DLD1 (cell line): ENCODE measurements around the gene YPEL3.

Source experiments
- in situ Hi-C: cut with HindIII; loops from 2 replicates; pipeline ENCODE4 v1.10.0; 2017; ENCODE audit warnings: low sequenced_read_pairs

The YPEL3 gene

DNA sequence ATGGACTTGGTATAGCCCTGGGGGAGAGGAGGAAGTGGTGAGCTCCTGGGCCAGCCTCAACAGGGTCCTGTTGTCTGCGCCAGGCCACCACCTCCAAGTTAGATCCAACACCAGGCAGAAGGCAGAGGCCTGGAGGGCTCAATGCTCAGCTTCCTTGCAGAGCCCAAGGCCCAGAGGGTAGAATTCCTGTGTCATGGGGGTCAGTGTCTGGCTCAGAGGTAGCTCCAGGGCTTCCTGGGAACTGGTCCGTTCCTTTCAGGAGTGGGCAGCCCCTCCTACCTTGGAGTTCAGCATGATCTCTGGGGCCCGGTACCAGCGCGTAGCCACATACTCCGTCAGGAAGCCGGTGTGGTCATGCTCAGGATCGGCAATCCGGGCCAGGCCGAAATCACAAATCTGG lies 21.8 kb upstream of the YPEL3 start:
- in situ Hi-C loops: loop anchor here (5.0 kb wide), 1 partner anchor 40 kb away; the partner anchor contains the start of gene PPP4C

DNA sequence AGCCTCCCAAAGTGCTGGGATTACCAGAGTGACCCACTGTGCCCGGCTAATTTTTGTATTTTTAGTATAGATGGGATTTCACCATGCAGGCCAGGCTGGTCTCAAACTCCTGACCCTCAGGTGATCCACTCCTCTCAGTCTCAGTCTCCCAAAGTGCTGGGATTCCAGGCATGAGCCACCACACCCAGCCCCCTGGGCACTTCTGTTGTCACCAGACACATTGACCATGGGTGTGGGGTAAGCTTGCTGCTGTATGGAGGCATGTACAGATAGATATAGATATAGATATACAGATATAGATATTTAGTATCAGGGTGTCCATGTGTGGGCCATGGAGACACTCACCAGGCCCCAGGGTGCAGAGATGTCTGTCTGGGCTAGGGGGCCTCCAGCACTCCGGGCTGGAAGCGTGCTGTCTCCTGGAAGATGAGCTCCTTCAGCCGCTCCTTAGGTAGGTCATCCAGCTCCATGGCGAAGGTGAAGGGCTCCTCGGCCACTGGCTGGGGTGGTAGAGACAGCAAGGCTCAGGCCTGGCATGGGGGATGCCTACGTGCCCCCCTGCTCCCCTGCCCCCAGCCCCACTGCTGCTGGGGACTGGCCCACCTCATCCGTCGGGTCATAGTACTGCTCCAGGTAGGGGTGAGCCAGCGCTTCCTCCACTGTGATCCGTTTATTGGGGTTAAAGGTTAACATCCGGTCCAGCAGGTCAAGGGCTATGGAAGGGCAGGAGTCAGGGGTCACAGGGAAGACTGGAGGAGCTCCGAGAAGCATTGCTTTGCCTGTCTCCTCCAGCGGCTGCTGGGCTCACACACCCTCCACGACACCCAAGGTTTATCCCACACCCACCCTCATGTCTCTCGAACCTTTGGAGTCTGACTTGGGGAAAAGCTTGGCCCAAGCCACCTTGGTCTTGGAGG lies 20.5 kb upstream of the YPEL3 start:
- in situ Hi-C loops: loop anchor here (5.0 kb wide), 1 partner anchor 39 kb away; the partner anchor contains the start of gene PPP4C

DNA sequence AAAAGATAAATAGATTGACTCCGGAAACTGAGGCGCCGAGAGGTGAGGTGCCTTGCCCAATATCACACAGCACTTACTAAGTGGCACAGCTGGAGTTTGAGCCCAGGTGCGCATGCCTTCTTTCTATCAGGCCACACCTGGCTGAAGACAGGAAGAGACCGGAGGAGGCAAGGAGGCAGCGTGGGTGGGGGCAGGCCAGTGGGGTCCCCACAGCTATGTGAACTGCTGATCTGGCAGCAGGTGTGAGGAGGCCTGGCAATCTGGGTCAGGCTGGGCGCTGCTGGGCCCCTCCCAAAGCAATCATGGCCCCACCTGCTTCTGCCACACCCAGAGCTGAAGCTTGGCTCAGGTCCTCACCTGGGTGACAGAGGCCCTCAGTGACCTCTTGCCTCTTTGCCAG lies 19.2 kb upstream of the YPEL3 start:
- in situ Hi-C loops: loop anchor here (5.0 kb wide), 1 partner anchor 38 kb away; the partner anchor contains the start of gene PPP4C

DNA sequence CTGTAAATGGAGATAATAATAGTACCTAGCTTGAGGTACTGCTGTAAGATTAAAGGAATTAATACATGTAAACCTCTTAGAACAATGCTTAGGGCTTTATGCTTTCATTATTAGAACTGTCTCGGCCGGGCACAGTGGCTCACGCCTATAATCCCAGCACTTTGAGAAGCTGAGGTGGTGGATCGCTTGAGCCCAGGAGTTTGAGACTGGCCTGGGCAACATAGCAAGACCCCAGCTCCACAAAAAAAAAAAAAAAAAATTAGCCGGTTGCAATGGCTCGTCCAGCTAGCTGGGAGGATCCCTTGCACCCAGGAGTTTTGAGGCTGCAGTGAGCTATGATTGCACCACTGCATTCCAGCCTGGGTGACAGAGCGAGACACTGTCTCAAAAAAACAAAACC lies 18.8 kb upstream of the YPEL3 start:
- in situ Hi-C loops: loop anchor here (5.0 kb wide), 1 partner anchor 38 kb away; the partner anchor contains the start of gene PPP4C

DNA sequence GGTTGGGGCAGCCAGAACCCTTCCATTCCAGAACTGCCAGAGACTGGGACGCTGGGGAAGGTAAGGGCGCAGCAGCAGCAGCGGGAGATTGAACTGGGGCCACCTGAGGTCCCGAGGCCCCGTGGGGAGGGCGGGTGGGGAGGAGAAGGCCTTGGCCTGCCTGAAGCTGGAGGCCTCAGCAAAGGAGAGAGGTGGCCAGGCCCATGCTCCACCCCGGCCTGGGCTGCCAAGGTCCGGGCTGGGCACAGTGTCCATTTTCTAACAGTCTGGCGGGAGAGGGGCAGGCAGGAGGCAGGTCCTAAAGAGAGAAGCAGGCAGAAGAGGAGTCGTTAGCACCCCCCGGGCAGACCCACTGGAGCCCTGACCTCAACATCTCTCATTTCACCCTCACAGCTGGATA lies 18.4 kb upstream of the YPEL3 start:
- in situ Hi-C loops: no loop called here

DNA sequence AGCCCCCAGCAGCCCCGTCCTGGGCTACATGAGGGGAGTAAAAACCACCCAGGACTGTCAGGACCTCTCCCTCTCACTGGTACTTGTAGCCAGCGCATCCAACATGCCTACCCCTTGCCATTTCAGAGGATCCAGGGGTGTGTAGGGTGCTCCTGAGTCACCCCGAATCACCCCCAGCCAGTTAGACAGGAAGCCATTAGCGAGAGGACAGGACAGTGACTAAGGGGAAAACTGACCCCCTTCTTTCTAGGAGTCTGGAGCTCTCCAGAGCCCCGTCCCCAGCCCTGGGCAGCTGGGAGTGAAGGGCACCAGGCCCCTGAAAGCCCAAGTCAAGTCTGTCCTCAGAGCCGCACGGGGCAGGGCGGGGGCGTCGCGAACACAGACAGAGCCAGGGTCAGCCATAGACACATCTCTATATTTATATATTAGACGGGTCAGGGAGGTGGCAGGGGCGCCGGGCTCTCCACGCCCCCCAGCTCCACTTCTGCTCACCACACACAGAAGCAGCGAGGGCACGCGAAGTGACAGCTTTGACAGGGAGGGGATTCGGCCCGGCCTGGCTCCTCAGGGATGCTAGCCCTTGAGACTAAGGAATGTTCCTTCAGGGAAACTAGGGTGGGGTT lies 17.8 kb upstream of the YPEL3 start:
- in situ Hi-C loops: no loop called here

DNA sequence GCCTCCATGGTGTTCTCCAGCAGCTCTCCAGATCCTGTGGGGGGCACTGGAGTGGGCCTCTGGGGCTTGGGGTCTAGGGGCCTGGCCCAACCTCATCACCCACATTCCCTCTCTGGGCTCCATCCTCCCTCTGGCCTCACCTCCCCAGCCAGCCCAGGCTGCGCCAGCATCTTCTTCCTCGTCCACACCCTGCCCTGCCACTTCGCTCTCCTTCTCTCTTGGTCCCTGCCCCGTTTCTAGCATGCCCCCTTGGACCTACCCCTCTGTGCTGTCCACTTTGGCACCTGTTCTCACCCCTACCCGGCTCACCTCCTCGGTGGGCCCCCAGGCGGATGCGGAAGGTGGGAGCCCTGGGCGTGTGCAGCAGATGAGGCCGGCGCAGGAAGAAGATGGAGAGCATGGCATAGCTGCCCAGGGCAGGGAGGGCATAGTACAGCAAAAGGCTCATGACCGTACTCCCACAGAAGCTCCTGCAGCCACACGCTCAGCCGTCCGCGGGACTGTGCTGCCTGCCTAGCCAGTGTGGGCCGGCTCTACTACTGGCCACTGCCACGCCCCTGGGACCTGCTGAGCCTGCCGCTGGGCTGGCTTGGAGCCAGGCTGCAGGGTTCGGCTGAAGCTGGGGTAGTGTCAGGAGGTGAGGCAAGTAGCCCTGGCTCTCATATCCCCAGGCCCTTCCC lies 17.2 kb upstream of the YPEL3 start, which contains the start of gene GDPD3:
Gene GDPD3, minus strand, starts transcription at position 507 of the 680 bp plus-strand sequence. Its CDS starts 59 bp downstream, at position 448.
- in situ Hi-C loops: no loop called here

DNA sequence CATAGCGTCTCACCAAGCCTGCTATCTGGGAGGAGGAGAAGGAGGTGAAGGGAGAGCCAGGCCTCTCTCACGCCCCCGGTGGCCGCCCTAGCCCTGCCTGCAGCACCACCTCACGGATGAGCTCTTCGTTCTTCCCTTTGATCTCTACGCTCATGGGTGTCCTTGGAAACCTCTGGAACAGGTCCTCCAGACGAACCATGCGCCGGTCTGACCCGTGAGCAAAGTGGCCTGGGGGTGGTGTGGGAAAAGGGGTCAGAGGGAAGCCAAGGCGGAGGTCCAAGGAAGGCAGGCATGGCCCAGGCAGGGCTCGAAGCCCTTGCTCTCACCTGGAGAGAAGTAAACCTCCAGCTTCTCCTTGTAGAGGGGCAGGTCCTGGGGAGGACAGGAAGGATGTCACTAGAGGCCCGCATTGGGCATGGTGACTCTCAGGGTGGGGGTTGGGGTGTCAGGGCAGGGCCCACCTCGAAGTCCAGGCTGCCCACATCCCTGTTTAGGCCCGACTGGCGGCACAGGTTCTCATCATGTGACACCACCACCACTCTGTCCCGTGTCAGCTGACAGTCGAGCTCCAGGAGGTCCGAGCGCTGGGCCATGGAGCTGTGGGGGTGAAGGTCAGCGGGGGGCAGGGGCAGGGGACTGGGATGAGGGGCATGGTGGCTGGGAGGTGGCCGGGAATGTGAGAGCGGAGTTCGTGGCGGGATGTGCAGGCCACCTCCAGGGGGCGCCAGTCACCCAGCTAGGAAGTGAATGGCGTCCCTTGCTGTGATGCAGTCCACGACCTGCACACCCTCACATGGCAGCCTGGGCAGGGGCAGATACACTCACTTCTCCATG lies 16.4 kb upstream of the YPEL3 start:
- in situ Hi-C loops: no loop called here

DNA sequence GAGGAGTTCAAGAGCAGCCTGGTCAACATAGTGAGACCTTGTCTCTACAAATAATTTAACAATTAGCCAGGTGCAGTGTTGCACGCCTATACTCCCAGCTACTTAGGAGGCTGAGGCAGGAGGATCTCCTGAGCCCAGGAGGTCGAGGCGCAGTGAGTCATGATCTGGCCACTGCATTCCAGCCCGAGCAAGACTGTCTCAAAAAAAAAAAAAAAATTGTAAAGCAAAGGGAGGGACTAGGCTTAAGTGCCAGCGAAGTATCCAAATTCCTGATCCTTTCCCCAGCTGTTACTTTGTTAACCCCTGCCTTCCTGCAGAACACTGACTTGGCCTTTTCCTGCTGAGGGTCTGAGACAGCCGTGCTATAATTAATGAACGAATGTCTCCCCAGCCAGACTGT lies 14.6 kb upstream of the YPEL3 start:
- in situ Hi-C loops: no loop called here

DNA sequence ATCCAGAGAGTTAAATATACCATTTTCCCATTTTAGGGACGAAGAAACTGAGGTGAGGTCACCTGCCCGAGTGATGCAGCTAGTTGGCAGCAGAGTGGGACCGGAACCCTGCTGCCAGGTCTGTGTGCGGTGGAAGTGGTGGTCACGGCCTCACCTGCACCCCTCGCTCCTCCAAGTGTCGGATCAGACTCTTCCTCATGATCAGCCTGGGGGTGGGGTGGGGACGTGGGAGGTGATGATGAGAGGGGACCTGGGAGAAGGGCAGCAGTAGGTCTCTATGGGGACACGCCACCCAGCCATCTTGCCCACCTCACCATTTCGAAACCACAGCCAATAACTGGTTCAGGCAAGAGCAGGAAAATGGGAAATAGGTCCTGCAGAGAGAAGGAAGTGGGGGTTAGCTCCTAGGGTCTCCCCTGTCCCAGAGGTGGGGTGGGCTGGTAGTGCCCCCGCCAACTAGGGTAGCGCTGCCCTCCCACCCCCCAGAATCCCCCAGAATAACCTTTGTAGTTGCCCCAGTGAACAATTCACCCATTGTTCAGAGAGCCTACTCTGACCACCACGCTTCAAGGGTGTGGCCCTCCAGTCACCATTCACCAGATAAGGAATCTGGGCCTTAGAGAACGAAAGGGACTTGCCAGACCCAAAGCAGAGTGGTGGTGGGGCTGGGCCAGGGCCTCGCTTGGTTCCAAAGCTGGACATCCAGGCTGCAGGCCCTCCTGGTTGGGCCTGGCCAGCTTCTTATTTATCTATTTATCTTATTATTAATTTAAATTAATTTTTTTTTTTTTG lies 12.2 kb upstream of the YPEL3 start:
- in situ Hi-C loops: no loop called here

DNA sequence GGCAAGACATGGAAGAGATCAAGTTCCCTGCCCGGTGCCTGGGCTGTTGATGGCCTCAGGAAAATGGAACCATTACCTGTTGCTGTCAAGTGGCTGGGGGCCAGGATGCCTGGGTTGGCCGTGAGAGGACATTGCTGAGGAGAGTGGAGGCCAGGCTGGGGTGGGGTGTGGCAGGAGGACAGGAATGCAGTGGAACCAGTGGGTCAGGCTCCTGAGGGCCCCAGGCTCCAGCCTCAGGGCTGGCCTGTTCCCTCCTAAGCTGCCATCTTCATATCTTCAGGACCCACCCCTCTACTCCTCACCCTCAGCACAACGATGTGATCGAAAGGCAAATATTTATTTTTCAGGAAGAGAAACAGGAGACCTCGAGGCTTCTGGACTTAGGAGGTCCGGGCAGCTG lies 8.5 kb upstream of the YPEL3 start:
- in situ Hi-C loops: no loop called here

DNA sequence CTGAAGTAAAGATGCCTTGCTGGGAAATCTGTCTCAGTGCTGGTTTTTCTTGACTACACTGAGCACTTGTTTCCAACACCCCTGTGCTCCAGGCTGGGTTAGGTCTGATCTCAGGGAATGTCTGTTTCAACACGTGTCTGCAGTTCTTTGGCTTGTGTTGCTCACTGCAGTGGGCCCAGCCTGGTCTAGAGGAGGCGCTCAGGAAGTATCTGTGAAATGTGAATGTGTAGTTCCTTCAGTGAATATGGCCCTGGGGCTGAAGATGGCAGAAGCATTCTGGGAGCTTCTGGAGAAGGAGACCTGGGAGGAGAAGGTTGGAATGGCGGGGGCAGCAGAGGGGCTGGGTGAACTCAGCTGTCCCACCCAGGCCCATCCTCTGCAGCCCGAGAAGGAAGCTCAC lies 8.1 kb upstream of the YPEL3 start:
- in situ Hi-C loops: no loop called here

DNA sequence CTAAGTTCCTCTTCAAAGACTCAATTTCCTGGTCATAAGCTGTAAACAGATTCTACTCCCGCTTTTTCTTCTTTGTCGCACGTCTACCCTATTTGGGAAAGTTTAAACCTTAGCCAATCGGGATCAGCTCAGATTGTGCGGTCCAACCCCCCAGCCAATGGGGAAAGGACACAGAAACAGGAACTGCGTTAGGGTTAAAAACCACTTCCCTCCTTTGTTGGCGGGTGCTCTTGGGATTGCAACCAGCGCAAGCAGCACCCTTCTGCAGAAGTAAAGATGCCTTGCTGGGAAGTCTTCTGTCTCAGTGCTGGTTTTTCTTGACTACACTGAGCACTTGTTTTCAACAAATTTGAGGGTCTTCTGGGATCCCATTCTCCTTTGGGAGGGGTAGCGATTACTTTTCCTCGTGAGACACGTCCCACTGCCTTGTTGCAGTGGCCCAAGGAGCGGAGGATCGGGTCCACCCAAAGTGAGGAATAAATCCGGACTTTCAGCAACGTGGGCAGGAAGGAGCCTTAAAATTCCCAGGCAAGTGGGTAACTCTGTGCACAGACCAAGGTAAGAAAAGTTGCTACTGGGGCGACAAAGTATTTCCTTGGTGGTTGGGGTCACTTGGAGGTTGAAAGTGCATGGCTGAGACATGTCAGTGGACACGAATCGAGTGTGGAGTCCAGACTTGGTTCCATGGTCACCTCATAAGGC lies 1.0 kb upstream of the YPEL3 start:
- in situ Hi-C loops: no loop called here

DNA sequence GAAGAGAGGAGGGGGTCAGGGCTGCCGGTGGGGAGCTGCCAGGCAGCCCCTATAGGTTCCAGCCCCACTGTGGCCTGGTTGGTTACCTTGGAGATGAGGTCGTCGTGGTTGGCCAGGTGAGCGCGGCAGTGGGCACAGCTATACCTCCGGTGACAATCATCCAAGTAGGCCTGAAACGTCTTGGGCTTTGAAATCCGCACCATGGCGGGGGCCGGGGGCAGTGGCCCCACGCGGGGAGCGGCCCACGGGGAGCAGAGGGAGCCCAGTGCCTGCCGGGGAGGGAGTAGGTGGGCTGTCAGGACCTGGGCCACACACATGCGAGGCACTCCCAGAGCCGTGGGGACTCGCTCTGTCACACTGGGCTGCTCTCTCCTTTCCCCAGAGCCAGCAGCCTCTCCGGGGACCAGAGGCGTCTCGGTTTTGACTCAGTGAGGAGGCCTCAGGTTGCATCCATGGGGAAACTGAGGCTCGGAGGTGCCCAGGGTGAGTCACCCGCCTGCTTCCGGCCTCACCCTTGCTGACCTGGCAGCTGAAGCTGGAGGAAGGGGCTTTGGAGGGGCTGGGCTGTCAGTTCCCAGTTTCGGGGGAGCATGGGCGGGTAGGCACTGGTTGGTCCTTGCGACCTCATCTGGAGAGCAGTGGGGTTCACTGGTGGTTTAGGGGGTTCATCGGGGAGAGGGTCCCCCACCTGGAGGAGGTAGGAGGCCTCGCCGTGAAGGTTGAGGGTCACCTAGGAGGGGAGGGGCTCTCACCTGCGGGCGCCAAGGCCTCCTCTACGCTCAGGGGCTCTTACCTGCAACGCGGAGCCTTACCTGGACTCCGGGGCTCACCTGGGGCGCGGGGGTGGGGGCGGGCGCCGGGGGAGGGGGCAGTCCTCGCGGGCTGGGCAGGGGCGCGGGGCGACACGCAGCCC lies 591 bp downstream of the YPEL3 start:
- in situ Hi-C loops: no loop called here

DNA sequence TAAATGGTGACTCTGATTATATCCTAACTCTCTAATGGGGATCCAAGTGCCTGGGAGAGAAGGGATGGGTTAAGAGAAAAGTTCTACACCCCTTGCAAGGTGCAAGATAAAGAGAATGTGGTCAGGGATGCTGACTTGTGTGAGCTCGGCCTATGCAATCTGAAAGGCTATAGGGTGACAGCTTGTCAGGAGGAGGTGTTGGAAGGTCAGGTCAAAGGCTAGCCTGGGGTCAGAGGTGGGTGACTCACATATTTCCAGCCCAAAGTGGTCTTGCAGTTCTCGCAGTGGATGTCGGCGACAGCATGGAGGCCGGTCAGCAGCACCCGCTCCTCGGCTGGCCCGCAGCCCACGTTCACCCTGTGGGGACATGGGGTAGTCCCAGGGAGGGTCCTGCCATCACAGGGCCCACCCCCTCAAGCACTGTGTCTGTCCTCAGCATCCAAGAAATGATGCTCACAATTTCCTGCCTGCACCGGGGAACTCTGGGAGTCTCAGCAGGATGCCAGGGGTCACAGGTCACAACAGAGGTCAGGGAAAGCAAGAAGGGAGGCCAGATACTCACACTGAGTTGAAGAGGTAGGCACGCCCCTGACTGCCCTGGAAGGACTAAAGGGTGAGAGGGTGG lies 1.4 kb downstream of the YPEL3 start:
- in situ Hi-C loops: no loop called here

DNA sequence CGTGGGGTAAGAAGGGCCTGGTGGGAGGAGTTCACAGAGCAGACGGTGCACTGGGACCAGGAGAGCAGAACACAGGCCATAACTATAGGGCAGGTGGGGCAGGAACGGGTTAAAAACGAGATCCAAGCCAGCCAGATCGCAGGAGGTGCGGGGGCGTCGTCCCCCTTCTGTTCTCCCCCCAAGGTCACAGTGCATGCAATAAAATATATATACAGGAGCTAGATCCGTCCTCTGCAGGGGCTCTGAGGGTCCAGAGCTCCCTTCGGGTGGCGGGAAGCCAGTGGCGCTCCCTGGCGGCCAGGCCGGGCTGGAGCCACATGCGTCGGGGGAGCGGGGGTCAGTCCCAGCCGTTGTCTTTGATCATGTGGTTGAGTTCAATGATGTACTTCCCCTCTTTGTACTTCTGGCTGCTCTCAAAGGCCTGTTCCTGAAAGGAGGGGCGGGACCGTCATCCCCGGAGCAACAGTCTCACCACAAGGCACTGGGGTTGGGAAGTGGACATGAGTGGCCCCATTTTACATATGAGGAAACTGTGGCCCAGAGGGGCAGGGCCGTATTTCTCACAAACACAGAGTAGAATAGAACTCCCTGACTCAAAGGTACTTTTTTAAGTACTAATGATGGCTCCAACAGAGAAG lies 3.5 kb downstream of the YPEL3 start:
- in situ Hi-C loops: no loop called here
